GOT3 (cell line): ENCODE results near the gene HCFC1R1.
"Not testable (repeated sequence)": the region's sequence is repeated elsewhere in the genome, so short reads cannot be mapped to it uniquely, and the experiment has no call there.

ENCODE experiments used
- DNase-seq: peaks from one replicate; lab custom pipeline; 2025; ENCODE audit warnings: mixed read lengths; lab: John Stamatoyannopoulos, UW

Gene HCFC1R1

DNA sequence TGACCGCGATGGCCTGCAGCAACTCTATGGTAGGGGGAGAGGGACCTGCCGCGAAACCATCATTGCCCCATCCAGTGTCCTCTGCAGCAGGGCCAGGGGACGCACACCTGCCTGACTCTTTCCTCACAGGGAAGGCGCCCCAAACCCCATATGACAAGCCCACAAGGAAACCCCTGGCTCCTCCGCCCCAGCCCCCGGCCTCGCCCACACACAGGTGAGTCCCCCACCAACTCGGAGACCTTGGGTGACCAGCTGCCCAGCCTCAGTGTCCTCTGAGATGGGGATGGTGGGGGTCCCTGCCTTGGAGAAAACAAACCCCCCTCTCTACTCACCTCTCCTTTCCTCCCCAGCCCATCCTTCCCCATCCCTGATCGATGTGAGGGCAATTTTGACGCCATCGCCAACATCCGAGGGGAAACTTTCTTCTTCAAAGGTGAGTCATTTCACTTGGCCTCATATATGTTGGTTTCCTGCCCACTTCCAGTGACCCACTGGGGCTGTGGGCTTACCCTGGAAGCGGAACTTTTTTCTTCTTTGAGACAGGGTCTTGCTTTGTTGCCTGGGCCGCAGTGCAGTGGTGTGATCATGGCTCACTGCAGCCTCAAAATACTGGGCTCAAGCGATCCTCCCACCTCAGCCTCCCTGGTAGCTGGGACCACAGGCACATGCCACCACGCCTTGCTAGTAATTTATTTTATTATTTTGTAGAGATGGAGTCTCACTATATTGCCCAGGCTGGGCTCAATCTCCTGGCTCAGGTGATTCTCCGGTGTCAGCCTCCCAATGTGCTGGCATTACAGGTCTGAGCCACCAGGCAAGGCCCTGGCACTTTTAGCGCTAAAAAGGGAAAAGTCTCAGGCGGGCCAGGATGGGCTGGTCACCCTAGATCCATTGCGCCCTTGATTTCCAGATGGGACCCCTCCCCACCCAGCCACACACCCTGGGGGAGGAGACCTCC lies 33.7 kb upstream of the HCFC1R1 start:
- no peak for DNase-seq

DNA sequence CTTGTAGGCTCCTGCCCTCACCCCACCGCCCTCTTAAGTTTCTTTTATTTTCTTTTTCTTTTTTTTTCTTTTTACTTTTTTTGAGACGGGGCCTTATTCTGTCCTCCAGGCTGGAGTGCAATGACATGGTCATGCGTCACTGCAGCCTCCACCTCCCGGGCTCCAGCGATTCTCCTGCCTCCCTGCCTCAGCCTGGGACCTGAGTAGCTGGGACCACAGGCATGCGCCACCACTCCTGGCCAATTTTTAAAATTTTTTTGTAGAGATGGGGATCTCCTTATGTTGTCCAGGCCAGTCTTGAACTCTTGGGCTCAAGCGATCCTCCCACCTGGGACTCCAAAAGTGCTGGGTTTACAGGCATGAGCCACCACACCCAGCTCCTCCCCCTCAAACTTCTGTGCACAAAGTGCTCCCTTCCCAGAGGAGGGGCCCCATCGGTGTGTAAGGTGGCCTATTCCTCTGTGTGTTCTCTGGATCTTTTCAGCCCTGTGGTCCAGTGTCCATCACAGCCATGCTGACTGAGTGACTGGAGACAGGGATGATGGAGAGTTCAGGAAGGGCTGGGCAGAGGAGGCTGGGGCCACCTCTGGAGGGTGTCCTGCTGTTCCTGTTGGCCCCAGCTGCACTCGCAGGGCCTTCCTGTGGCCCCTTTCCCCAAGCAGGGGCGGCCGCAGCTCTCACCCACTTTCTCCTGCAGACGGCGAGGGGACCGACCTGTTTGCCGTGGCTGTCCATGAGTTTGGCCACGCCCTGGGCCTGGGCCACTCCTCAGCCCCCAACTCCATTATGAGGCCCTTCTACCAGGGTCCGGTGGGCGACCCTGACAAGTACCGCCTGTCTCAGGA lies 32.8 kb upstream of the HCFC1R1 start:
- DNase-seq, result no peak

DNA sequence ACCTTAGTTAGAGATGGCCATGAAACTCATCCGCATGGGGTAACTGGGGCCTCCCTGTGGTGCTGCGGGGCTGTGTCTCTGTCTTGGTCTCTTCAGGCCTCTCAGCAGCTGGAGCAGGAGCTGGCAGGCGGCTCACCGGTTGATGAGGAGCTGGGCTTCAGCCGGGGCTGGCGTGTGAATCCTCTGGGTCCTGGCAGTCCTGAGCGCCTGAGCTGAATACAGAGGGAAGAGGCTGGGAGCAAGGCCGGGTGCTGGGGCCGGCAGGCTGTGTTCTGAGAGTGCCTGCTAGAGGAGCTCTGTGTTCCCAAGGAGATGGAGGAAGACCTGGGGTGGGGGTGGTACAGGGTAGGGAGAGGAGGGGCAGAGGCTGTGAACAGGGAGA lies 32.0 kb upstream of the HCFC1R1 start:
- not testable (repeated sequence) for DNase-seq

DNA sequence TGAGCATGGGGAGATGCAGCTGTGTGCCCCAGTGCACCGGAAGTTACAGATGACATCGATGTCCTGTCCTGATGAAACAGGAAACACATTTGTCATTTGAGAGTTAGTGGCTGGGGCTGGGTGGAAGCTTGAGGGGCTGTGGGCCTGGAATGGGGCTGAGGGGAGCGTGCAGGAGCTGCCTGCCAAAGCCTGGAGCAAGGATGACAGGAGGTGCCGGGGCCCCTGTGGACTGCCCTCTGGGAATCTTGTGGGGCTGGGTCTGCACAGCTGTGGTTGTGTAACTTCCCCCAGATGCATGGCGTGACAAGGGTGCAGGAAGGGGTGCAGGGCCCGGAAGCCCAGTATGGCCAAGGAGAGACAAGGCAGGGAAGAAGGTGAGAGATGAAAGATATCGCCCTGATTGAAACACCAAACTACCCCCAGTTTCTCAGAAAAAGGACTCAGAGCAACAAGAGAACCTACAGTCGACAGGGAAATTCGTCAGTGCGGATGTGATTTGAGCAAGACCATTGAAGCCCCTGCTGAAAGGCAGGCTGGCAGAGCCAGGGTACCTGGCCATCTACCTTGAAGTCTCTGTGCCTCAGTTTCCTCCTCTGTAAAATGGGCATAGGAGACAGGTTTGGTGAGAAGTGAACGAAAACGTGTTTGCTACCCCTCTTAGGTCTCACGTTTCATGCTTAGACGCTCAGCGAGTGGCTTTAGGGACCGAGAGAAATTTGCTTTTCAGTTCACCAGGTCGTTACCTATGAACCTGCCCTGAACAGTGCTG lies 31.4 kb upstream of the HCFC1R1 start:
- no peak for DNase-seq

DNA sequence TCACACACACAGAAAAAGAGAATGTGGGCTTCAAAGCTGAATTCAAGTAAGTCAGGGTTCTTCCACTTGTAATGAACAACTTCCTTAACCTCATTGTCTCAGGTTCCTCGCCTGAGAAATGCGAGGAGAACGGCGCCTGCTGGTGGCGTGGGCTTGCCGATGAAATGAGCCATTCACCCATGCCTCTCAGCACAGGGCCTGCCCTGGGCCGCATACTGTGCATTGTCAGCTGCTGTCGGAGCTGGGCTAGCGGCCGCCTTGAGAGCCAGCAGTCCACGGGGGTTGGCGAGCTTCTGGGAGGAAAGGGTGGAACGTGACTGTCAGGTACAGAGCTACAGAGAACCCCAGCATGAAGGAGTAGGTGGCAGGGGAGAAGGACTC lies 29.6 kb upstream of the HCFC1R1 start:
- not testable (repeated sequence) for DNase-seq

DNA sequence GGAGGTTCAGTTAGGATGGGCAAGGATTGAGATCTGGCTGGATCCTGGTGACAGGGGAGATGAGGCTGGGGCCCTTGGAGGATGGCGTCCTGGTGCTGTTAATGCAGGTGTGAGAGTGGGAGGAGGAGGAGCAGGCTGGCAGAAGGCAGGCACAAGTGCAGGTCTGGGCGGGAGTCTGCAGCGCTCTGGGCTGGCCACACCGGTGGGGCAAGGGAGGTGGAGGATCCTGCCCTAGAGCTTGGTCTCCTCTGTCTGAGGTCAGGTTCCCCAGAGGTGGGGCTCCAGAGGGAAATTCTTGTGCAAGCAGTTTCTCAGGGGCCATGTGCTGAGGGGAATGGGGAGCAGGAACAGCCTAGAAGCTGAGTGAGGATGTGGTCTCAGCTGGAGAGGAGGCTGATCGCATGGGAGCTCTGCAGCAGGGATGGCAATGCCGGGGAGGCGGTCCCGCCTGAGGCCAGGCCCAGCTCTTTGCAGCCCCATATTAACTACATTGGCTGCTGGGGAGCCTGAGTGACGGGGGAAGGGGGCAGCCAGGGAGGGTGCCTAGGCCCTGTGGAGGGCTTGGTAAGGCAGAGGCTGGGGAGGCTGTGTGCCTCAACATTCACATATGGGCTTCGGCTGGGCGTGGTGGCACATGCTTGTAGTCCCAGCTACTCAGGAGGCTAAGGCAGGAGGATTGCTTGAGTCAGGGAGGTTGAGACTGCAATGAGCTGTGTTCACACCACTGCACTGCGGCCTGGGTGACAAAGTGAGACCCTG lies 29.0 kb upstream of the HCFC1R1 start:
- not testable (repeated sequence) for DNase-seq

DNA sequence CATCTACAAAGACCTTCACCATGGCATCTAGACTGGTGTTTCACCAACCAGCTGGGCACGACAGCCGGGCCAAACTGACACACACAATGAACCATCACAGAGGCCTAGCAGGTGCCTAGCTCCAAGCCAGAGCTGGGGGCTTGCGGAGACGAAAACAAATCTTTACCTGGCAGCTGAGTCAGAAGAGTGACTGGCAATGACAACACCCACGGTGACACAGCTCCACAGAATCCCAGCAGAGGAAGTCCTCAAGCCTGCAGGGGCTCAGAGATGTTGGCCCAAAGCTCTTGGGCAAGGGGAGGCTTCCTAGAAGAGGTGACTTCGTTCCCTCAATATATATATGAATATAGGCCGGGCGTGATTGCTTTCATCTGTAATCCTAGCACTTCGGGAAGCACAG lies 27.8 kb upstream of the HCFC1R1 start:
- DNase-seq, result no peak

DNA sequence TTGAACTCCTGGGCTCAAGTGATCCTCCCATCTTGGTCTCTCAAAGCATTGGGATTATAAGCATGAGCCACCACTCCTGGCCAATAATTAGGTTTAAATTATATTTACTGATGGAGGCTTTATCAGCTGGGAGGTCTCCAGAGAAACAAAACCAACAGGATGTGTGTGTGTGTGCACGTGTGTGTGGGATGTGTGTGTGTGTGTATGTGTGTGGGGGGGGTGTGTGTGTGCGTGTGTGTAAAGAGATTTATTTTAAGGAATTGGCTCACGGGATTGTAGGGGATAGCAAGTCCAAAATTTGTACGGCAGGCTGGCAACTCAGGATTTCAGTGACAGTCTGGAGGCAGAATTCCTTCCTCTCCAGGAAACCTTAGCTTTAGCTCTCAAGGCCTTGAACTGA lies 27.3 kb upstream of the HCFC1R1 start:
- no peak for DNase-seq

DNA sequence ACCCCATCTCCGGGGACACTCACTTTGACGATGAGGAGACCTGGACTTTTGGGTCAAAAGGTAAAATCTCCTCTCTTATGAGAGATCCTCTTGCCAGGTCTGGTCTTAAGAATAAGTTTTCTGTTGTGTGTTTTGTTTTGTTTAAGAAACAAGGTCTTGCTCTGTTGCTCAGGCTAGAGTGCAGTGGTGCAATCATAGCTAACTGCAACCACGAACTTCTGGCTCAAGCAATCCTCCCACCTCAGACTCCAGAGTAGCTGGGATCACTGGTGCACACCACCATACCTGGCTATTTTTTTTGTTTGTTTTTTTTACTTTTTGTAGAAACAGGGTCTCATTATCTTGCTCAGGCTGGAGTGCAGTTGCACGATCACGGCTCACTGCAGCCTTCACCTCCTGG lies 26.7 kb upstream of the HCFC1R1 start:
- no peak for DNase-seq

DNA sequence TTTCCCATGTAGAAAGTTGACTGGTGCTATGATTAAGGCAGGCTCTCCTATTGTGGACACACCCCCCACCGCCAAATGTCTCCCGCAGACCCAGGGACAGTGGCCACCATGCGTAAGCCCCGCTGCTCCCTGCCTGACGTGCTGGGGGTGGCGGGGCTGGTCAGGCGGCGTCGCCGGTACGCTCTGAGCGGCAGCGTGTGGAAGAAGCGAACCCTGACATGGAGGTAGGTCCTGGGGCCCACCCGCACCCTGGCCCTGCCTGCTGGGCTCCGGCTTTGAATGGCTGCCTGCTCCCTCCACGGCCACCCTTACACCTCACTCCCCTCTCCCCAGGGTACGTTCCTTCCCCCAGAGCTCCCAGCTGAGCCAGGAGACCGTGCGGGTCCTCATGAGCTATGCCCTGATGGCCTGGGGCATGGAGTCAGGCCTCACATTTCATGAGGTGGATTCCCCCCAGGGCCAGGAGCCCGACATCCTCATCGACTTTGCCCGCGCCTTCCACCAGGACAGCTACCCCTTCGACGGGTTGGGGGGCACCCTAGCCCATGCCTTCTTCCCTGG lies 26.3 kb upstream of the HCFC1R1 start:
- DNase-seq, result no peak

DNA sequence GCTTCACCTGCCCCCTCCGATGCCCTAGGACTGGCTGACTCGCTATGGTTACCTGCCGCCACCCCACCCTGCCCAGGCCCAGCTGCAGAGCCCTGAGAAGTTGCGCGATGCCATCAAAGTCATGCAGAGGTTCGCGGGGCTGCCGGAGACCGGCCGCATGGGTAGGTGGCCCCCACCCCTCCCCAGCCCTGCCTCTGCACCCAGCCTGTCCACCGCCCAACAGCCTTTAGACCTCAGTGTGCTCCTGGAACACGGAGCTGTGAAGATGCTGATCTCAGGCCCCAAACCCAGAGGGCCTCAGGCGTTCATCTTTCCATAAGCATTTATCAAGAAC lies 23.6 kb upstream of the HCFC1R1 start:
- no peak for DNase-seq

DNA sequence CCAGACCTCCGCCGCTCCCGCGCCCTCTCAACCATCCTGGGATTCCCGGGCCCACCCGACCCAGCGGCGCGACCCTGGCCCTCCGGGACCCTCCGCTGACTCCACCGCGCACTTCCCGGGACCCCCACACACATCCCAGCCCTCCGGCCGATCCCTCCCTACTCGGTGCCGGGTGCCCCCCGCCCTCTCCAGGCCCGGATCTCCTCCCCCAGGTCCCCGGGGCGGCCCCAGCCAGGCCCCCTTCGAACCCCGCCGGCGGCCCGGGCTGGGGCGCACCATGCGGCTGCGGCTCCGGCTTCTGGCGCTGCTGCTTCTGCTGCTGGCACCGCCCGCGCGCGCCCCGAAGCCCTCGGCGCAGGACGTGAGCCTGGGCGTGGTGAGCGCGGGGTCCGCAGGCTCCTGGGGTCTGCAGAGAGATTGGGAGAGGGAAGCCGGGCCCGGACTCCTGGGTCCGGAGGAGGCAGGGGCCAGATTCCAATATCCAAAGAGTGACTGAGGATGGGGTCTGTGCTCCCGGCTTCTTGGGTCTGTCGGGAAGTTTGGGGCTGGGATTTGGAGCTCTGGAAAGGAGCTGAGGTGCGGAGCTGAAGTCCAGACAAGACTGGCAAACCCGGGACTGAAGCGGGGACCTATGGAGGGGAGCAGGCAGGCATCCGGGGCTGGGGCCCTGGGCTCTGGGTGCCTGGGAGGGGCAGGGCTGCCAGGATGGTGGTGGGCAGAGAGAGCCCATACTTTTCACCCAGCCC lies 23.1 kb upstream of the HCFC1R1 start:
- no peak for DNase-seq

DNA sequence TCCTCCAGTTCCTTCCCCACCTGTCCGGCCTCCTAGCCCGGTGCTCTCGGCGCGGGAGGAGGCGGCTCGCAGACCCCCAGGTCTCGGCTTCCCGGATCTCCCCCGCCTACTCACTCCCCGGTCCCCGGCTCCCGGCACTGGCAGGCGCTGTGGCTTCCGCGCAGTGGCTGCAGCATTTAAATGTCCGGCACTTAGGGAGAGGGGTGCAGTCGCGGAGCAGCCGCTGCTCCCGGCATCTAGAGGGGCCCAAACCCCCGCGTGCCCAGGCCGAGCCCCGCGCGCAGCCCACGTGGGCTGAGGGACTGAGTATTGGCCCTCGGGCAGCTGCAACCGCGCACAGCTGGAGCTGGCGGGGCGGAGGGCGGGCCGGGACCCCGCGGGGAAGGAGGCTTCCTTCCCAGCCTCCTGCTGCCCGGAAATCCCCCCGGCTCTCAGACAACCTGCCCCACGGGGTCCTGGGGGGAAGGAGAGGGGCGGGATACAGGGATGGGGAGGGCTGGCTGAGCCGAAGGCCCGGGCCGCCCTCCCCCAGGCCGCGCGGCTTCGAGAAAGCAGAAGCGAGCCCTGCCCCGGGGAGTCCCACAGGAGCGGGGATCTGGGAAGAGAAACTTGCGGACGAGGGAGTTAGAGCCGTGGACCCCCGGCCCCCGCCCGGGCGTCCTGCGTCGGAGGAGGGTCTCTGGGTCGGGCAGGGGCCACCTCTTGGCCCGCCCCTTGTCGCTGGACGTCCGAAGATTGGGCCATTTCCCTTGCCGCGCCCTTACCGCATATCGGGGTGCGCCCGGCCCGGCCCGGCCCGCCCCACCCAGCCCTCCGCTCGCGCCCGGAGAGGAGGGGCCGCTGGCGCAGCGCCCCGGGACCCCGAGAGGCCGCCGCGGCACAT lies 22.3 kb upstream of the HCFC1R1 start, which contains the start of gene MMP25:
TSS of gene MMP25 (plus strand) at position 804 of the 883 bp plus-strand sequence. CDS start 357 bp downstream, outside the sequence.
- no peak for DNase-seq

DNA sequence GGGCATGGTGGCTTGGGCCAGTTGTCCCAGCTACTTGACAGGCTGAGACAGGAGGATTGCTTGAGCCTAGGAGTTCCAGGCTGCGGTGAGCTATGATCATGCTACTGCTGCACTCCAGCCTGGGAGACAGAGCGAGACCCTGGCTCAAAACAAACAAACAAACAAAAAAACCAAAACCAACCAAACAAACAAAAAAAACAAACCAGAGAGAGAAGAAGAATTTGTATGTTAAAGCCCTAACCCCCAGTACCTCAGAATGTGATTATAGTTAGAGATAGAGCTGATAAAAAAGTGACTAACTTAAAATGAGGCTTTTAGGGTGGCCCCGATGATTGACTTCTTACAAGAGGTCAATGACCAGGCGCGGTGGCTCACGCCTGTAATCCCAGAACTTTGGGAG lies 21.0 kb upstream of the HCFC1R1 start:
- DNase-seq, result no peak

DNA sequence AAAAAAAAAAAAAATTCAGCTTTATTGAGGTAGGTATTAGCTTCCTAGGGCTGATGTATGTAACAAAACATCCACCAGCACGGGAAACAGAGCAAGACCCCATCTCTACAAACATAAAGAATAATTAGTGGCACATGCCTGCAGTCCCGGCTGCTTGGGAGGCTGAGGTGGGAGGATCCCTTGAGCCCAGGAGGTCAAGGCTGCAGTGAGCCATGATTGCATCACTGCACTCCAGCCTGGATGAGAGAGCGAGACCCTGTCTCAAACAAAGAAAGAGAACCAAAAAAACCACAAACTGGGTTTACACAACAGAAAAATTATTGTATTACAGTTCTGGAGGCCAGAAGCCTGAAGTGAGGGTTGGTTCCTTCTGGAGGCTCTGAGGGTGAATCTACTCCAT lies 18.6 kb upstream of the HCFC1R1 start:
- DNase-seq, result no peak

DNA sequence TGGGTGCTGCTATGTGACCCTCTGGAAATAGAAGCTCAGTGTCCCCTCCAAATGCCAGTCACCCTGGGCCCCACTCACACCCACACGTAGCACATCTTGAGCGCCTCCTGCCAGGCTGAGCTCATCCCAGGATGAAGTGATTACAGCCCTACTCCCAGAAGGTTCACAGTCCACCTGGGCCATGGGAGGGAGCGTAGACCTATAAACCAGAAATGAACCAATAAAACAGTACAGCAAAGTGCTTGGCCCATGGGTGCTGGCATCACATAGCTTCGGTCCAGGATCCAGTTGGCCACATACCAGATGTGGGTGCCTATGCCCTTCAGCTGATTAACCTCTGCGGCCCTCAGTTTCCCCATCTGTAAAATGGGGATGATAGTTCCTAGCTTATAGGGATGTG lies 15.2 kb upstream of the HCFC1R1 start:
- DNase-seq, result no peak

DNA sequence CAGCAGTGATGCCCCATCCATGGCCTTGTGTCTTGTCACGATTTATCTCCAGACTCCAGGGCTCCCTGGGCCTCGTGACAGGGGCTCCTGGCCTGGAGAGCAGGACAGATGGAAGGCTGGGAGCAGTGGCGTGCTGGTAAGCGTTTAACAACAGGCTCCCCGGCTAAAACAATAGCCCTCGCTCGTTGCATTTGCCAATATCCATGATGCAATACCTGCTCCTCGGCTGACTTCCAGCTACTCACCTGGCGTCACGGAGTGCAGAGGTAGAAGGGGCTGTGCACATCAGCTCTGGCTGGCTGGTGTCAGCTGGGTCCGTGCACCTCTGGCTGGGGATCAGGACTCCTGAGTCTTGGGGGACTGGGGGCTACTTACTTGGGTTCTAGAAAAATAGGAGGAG lies 14.5 kb upstream of the HCFC1R1 start:
- no peak for DNase-seq

DNA sequence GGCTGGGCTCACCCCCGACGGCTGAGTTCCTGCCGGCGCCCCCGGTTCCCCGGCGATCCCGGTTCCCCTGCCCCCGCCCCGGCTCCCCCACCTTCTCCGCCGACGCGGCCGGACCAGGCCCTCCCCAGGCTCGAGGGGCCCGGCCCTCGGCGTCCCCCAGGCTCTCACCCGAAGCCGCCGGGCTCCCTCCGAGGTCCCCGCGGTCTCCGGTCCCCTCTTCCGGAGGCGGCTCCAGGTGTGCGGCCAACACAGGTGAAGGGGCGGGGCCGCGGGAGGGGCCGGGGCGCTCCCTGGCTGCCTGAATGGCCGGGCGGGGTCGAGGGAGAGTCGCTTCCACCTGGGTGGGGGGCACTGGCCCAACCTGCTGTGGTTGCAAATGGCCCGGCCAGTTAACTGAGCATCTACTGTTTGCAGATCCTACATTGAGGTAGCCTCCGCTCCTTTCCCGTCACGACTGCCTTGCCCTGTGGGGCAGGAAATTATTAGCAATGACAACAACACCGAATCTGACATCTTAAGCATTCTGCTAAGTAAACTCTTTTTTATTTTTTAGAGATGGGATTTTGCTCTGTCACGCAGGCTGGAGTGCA lies 13.1 kb upstream of the HCFC1R1 start, which contains the start of gene BICDL2:
TSS of gene BICDL2 (minus strand) at position 219 of the 590 bp plus-strand sequence. CDS start 1,448 bp downstream, outside the sequence.
- DNase-seq, result no peak
